Transverse colon (tissue), 4 donors: ENCODE measurements around the gene PELI3. TPM values are rescaled to one million over a fixed set of nuclear protein-coding genes. Genes with fewer than 3 reads are reported as not detected.

Source experiments
- DNase-seq: peaks from one replicate; pipeline ENCODE4 v3.0.0-alpha.2; 2019
- H3K27ac ChIP-seq, 4 donors: fragments of 200-600 bp; sonication (generic); 2 replicates each; pipeline ENCODE4 v1.5.1; 2016 to 2018; ENCODE audit warnings: inconsistent platforms in 4 of 4
- H3K27me3 ChIP-seq: fragments of 200-600 bp; sonication (generic); 2 replicates; pipeline ENCODE4 v1.5.1; 2017; ENCODE audit warnings: inconsistent platforms
- H3K36me3 ChIP-seq, 4 donors: fragments of 200-600 bp; sonication (generic); 2 replicates each; pipeline ENCODE4 v1.5.1; 2017 to 2019; ENCODE audit warnings: inconsistent platforms in 4 of 4
- H3K4me1 ChIP-seq, 4 donors: fragments of 200-600 bp; sonication (generic); 2 replicates each; pipeline ENCODE4 v1.5.1; 2017 to 2020; ENCODE audit warnings: inconsistent platforms in 4 of 4
- H3K4me3 ChIP-seq, 4 donors: fragments of 200-600 bp; sonication (generic); 1 replicate in 1 of 4; 2 replicates in 3 of 4; pipeline versions ENCODE4 v1.5.1 to v1.6.1; 2017 to 2019; ENCODE audit warnings: inconsistent platforms in 4 of 4
- H3K9me3 ChIP-seq, 2 donors: fragments of 200-600 bp; sonication (generic); 2 replicates each; pipeline ENCODE4 v1.5.1; 2017 to 2019; ENCODE audit warnings: inconsistent platforms in 2 of 2
- EP300 ChIP-seq: sonication (generic); formaldehyde crosslinking; IDR thresholded peaks from one replicate; pipeline ENCODE4 v1.6.1; 2017; ENCODE audit warnings: antibody characterized with exemption, low read depth
- POLR2A ChIP-seq: fragments of 450-650 bp; IDR thresholded peaks from one replicate; pipeline ENCODE4 v1.6.1; 2016; ENCODE audit warnings: antibody characterized with exemption, mild to moderate bottlenecking, moderate library complexity
- POLR2AphosphoS5 ChIP-seq, 3 donors: sonication (generic); formaldehyde crosslinking; IDR thresholded peaks; one replicate each; pipeline ENCODE4 v1.6.1; 2016; ENCODE audit warnings: antibody characterized with exemption in 3 of 3
- WGBS, 2 donors: methylation state at CpG; one replicate each; pipeline ENCODE4 v1.1.5; 2018; ENCODE audit warnings: low coverage in 1 of 2; 5-methylcytosine and 5-hydroxymethylcytosine counted together
- in situ Hi-C, 4 donors: fragments of 200-750 bp; cut with MboI; loops; one replicate each; pipeline versions ENCODE4 v1.15.0 to v1.15.1; 2017; ENCODE audit warnings: low sequenced_read_pairs in 3 of 4, low pct_ligation_motif_present in 1 of 4, low pct_unique_long_range_greater_than_20kb in 1 of 4
- intact Hi-C: fragments of 100-400 bp; cut with DNase I; formaldehyde crosslinking; loops from one replicate; pipeline ENCODE4 v1.15.1; 2023; ENCODE audit warnings: low total_unique reads
- total RNA-seq, 4 donors: library from RNA; depleted of rRNA; stranded (reverse); fragments of >200 nt; gene quantifications; one replicate each; pipeline ENCODE4 v1.1.0, GENCODE V29; 2016
- TF ChIP-seq, protein P1 (sequence below), 5 experiments: fragments of 200-600 bp in 3 of 5; fragments of 450-650 bp in 2 of 5; sonication (generic) in 3 of 5; IDR thresholded peaks; 1 replicate in 2 of 5; 2 replicates in 3 of 5; pipeline ENCODE4 v1.5.1; 2016 to 2017; ENCODE audit warnings: antibody characterized with exemption in 5 of 5, inconsistent platforms in 3 of 5, mild to moderate bottlenecking in 2 of 5, moderate library complexity in 1 of 5

PELI3 gene
- total RNA-seq, 4 donors from 2014 or later = 1.2 to 14.2 (median 7.8) TPM

DNA sequence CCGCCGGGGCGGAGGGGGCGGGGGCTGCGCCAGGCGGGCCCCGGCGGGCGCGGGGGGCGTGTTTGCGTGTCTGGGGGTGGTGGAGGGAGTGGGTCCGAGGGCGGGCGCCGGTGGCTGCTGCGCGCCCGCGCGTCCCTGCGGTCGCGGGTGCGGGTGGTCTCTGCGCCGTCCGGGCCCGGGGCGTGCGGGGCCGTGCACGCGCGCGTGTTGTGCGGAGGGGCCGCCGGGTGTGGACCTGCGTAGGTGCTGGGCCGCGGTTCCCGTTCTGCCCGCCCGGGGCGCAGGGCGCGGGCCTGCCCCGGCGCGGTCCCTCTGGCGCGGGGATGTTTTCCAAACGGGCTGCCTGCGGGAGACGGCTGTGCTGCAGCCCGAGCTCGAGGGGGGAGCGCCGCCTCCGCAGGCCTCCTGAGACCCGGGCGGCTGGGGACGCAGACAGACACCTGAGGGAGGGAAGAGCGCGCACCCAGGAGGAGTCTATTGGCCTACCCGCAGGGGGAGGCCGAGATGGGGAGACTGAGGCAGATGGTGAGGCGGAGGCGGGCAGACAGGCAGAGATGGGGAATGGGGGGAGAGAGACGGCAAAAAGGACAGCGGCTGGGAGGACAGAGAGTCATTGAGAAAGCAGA is 442 bp downstream of the PELI3 start:
- WGBS, 2 donors = 2 to 15% methylated on average over 4 to 50 of the region's 72 CpGs
- DNase-seq = peak; percentile 45
- H3K4me1 ChIP-seq = peaks cover 9 to 20% (median 14%) of the 10 kb centered on the region in 4 donors
- peak overlapping the region; percentile 76 to 80 (median 76) for H3K27ac ChIP-seq
- in situ Hi-C loops = no loop called here
- intact Hi-C loops = no loop called here
- no peaks in the 10 kb centered on the region for H3K27me3 ChIP-seq
- H3K36me3 ChIP-seq = no peaks in the 10 kb centered on the region
- H3K9me3 ChIP-seq = no peaks in the 10 kb centered on the region
- TF ChIP-seq, protein P1, sequence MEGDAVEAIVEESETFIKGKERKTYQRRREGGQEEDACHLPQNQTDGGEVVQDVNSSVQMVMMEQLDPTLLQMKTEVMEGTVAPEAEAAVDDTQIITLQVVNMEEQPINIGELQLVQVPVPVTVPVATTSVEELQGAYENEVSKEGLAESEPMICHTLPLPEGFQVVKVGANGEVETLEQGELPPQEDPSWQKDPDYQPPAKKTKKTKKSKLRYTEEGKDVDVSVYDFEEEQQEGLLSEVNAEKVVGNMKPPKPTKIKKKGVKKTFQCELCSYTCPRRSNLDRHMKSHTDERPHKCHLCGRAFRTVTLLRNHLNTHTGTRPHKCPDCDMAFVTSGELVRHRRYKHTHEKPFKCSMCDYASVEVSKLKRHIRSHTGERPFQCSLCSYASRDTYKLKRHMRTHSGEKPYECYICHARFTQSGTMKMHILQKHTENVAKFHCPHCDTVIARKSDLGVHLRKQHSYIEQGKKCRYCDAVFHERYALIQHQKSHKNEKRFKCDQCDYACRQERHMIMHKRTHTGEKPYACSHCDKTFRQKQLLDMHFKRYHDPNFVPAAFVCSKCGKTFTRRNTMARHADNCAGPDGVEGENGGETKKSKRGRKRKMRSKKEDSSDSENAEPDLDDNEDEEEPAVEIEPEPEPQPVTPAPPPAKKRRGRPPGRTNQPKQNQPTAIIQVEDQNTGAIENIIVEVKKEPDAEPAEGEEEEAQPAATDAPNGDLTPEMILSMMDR (IDR thresholded peaks at IDR 0.05) = peak; percentile 36 to 58 (median 47)
- TF ChIP-seq POLR2A = no peak
- TF ChIP-seq EP300 = no peak
- no peak for TF ChIP-seq POLR2AphosphoS5 (IDR thresholded peaks at IDR 0.05)
- peak overlapping the region; percentile 69 to 85 (median 76) for H3K4me3 ChIP-seq

DNA sequence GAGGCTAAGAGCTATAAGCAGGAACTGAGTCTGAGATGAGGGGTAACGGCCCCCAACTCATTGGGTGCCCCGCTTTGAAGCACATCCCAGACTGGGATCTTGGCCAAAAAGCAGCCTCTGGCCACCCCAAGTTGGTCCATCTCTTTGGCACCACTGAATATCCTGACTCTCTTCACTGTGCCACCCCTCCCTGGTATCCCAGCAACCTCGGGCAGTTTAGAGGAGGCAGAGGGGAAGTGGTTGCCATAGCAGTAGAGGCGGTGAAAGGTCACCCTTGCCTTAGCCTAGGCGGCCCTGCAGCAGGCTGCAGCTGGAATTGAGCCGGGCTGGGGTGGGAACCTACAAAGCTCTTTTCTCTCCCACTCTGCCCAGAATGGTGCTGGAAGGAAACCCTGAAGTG is 1.1 kb downstream of the PELI3 start:
- WGBS, 2 donors = 24% methylated on average over 6 of the region's 6 CpGs; no CpG with 5 or more reads in 1 of the 2 donors
- intact Hi-C loops = no loop called here
- no peak for TF ChIP-seq EP300
- no peak for TF ChIP-seq POLR2A
- TF ChIP-seq, protein P1 (IDR thresholded peaks at IDR 0.05) = no peak
- no peak for TF ChIP-seq POLR2AphosphoS5 (IDR thresholded peaks at IDR 0.05)
- Histone ChIP-seq H3K9me3 (no peaks in the 10 kb centered on the region), H3K4me3 (peak overlapping the region; percentile 69 to 85 (median 76)), H3K27ac (peak overlapping the region in 1 of 4 donors; percentile 77), H3K27me3 (no peaks in the 10 kb centered on the region), H3K36me3 (no peaks in the 10 kb centered on the region), H3K4me1 (peaks cover 9 to 20% (median 14%) of the 10 kb centered on the region in 4 donors)
- peak; percentile 60 for DNase-seq
- in situ Hi-C loops = no loop called here

DNA sequence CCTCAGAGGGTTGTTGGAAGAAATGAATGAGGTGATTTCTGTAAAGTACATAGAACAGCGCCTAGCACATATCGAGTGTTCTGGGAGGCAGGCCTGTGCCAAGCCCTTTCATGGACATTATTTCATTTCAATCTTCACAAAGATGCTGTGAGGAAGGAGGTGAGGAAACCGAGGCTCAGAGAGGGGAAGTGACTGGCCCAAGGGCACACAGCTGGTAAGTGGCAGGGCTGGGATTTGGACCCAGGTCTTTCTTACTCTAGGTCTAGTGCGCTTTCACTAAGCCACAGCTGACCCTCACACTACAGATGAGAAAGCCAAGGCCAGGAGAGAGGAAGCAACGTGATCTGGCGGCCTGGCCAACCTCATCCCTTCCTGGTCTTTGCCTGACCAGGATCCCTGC is 2.0 kb downstream of the PELI3 start:
- intact Hi-C loops = no loop called here
- 87 to 100% methylated on average over 1 to 6 of the region's 6 CpGs for WGBS, 2 donors

DNA sequence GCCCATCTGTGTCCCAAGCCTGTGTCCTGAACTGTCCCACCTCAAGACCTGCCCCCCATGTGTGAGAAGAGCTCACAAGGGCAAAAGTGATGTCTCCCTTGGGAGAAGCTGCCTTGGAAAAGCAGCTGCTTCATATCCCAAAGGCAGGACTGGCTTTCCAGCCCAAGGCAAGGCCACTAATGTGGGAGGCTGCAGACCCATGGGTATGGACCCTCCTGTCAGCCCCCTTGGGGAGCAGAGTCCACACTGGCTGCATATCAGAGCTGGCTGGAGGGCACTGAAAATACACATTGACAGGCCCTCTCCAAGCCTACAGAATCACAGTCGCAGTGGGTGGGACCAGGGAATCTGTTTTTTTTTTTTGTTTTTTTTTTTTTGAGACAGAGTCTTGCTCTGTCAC is 2.7 kb downstream of the PELI3 start:
- no peaks in the 10 kb centered on the region for H3K36me3 ChIP-seq
- no peak overlapping the region for H3K27ac ChIP-seq
- H3K4me1 ChIP-seq = peaks cover 9 to 20% (median 14%) of the 10 kb centered on the region in 4 donors
- in situ Hi-C loops (no loop called here), intact Hi-C loops (no loop called here)
- no peak for TF ChIP-seq POLR2AphosphoS5 (IDR thresholded peaks at IDR 0.05)
- no peak for TF ChIP-seq EP300
- no peak for TF ChIP-seq POLR2A
- TF ChIP-seq, protein P1 (IDR thresholded peaks at IDR 0.05) = no peak
- H3K27me3 ChIP-seq = no peaks in the 10 kb centered on the region
- 100% methylated on average over 1 of the region's 1 CpG; no CpG with 5 or more reads in 1 of the 2 donors for WGBS, 2 donors
- DNase-seq = no peak
- no peak overlapping the region for H3K4me3 ChIP-seq
- H3K9me3 ChIP-seq = no peaks in the 10 kb centered on the region

More for the DNA sequence above, 2.0 kb downstream of the PELI3 start:
- H3K27me3 ChIP-seq = no peaks in the 10 kb centered on the region
- no peak for DNase-seq
- no peaks in the 10 kb centered on the region for H3K9me3 ChIP-seq
- H3K4me1 ChIP-seq = peaks cover 9 to 20% (median 14%) of the 10 kb centered on the region in 4 donors
- no peak overlapping the region for H3K4me3 ChIP-seq
- H3K36me3 ChIP-seq = no peaks in the 10 kb centered on the region
- no peak for TF ChIP-seq EP300
- TF ChIP-seq POLR2AphosphoS5 (IDR thresholded peaks at IDR 0.05) = no peak
- TF ChIP-seq, protein P1 (IDR thresholded peaks at IDR 0.05) = no peak
- TF ChIP-seq POLR2A = no peak
- no peak overlapping the region for H3K27ac ChIP-seq
- in situ Hi-C loops = no loop called here
